ENCODE measurements around the gene GBF1.
"Not testable (repeated sequence)": the region's sequence is repeated elsewhere in the genome, so short reads cannot be mapped to it uniquely, and the experiment has no call there.

The GBF1 gene

DNA sequence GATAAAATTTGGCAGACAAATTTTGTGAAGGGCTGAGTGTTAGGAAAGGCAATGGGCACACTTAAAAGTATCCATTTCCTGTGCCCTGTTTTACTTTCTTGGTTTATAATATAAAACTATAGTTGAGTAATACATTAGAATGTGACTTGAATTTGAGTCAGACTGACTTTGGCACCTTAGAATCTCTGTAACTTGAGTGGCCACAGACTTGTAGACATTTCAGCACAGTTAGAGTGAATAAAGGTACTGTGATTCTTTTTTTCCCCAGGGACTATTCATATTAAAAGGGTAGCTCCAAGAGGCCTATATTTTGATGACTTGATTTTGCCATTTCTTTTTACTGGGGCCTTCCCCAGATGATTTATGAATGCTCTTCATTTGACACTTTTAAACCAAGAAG, 22.4 kb downstream of the GBF1 start:
- DNase-seq (ENCODE audit: low spot score) = no peak

DNA sequence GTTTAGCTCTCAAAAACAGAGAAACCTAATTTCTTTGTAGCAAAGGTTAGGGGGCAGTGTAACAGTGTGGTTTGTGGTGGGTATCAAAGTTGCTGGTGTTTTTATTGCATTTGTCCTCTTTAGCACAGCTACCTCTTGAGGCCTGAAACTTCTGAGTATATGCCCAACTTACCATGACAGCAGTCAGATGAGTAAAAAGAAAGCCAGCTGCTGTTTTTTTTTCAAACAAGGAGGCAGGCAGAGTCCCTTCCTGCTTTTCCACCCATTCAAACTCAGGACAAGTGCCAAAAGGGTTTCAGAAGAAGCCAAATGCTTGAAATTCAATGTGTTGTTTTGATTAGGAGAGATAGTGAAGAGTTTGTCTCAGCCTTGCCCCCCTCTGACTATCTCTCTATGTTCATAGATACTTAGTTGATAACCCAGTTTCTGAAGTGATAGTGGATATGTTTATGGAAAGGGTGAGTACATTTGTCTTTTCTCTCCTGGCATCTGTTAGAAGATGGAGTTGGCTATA, 23.1 kb downstream of the GBF1 start:
- DNase-seq (ENCODE audit: low spot score) = no peak

DNA sequence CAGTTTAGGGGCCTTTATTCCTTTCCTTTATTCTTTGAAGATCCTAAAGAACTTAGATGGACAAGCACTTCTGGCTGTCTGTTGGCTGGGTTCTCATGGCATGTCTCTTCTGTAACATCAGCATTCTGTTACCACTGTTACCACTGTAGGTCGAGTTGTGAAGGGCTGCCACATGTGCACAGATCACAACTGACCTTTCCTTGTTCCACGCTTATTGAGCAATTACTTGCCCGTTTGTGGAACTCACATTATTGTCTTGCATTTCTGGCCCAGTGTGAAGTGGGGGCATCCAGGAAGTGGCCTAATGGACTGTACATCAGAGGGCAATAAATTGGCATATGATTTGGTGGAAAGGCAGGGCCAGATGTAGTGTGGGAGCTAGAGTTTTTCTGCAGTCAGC, 23.7 kb downstream of the GBF1 start:
- no peak for DNase-seq (ENCODE audit: low spot score)

DNA sequence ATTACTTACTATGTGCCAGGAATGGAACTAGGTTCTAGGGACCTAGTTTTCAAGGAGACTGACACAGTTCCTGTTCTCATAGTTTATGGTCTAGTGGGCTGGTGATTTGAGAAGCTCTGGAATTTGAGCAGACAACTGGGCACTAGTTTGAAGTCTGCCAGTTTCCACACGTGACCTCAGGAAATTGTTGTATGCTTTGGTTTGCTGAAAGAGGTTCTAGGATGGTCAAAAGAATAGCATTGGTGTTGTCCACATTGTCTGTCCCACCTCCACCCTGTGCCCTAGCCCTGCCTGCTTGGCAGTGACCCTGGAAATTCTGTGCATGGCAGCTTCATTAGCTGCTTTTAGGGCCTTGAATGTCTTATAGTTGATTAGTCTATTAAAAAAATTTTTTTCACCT, 28.7 kb downstream of the GBF1 start:
- DNase-seq (ENCODE audit: low spot score) = no peak

DNA sequence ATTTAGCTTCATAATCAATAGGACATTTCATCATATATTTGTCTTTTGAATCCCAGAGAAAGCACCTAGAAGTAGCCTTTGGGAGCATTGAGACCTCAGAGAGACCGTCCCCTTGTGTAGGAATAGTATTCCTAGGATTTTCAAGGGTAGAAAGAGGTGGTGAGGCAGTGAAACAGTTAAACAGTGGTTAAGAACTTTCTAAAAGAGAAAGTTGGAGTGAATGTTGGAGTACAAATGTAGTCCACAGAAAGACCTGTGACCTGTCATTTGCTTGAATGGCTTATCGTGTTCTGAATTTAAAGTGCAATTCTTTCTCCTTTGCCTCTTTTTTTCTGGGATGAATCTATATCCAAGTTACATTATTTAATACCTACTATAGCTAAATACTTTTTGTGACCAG, 30.0 kb downstream of the GBF1 start:
- no peak for DNase-seq (ENCODE audit: low spot score)

DNA sequence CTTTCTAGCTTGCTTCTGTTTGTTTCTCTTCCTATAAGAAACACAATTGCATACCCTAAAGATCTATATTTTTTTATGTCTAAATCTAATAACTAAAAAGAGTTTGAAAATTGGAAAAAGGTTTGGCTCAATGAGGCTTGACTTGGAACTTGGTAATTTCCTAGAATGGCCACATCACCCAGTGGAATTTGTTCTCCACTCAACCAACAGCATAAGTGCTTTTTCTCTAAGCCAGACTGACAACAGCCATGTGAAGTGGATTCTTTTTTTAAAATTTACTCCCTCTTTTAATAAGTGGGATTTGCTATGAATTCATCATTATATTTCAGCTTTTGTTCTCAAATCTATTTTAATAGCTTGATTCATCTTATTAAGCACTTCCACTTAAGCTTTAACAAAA, 33.8 kb downstream of the GBF1 start:
- DNase-seq (ENCODE audit: low spot score) = no peak

DNA sequence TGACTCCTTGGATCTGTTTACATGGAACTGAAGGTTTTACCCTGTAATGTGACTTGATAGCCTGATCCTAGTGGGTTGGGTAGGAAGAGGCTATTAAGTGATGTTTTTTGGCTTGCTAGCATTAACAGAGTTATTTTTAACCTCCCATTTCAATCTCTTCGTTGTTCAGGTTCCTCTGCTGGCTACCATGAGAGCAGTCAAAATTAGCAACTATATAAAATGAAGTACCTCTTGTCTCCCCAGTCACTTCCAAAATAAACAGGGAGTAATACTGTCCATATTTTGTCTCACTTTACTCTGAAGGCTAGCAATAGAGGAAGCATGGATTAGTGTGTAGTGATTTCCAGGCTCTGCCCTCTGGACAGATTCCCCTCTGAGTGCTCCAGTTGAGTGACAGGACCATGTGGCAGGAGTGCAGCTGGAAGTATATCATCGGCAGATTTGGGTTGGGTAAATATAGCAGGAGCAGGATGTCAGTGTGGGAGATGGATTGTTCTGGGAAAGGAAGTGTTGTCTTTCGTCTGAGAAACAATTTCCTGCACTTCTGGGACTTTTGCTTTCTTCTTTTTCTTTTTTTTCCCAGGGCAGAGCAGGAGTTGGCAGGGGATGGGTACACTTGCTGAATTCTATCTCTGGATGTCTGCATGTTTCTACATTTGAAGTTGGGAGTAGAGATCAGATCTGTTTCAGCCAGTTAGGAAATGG, 35.2 kb downstream of the GBF1 start:
- DNase-seq (ENCODE audit: low spot score) = no peak

DNA sequence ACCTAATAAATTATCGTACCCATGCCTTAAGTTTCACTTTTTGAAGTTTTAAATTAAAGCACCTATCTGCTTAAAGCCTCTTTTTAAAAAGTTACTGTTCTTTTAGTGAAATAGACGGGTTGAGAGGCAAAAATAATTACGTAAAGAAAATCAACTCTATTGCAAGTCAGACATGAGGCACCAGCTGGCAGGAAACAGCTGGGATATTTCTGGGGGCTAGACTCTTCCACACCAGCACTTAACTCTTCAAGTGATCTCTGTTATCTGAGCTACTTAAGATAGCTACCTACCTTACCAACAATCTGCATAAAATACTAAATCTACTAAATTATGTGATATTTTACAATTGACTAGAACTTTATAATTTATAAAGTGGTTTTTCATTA, 35.8 kb downstream of the GBF1 start:
- no peak for DNase-seq (ENCODE audit: low spot score)

DNA sequence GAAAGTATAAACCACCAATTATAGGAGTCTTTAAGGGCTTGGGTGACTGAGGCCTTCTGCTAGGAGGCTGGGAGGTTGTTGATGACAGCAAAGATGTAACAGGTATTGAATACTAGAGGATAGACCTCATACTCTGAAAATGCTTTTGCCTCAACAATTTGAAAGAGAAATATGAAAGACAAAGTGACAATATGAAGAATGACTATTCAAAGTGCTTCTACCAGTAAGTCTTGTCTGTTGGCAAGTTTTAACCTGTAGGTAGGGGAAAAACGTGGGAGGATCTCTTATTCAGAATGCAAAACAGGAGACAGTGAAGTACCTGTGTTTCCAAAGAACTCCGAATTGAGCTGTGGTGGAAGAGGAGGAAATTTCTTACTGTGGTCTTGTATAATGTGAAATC, 38.2 kb downstream of the GBF1 start:
- no peak for DNase-seq (ENCODE audit: low spot score)

DNA sequence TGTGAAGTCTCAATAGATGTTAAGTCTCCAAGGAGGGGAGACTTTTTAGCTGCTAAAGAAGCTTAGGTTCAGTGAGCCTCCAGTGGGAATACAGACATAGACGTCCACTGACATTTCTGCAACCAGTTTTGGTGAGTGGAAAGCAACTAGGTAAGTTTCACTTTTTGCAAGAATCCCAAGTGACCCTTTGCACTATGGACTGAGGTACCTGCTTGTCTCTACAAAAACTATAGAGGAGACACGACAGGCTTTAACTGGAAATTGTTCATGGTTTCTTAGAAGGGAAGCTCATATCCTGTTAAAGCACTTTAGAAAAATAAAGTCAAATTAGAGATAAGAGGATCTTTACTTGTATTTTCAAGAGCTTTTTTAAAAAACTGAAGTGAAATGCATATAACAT, 38.6 kb downstream of the GBF1 start:
- DNase-seq (ENCODE audit: low spot score) = no peak

DNA sequence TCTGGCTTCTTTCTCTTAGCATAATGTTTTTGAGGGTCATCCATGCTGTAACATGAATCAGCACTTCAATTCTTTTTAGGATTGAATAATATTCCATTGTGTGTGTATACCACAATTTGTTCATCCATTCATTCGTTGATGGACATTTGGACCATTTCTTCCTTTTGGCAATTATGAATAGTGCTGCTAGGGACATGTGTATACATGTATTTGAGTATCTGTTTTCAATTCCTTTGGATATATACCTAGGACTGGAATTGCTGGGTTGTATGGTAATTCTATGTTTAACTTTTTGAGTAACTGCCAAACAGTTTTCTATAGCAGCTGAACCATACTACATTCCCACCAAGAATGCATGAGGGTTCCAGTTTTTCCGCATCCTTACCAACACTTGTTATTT, 39.2 kb downstream of the GBF1 start:
- no peak for DNase-seq (ENCODE audit: low spot score)

DNA sequence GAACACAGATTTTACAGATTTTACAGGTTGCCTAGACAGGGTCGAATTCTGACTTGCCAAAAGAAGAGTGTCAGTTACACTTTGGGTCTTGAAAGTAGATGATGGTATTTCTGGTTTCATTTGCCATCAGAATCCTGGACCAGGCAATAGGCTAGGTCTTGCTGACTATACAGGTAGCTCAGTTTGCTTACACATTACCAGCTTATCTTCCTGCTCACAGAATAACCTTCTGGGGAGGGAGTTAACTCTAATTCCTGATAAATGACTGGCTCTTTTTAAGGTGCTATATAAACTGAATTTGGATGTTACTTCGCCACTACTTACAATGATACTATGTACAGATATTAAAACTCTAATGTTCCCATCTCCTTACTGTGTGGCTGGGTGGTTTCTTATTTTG, 39.8 kb downstream of the GBF1 start:
- no peak for DNase-seq (ENCODE audit: low spot score)

DNA sequence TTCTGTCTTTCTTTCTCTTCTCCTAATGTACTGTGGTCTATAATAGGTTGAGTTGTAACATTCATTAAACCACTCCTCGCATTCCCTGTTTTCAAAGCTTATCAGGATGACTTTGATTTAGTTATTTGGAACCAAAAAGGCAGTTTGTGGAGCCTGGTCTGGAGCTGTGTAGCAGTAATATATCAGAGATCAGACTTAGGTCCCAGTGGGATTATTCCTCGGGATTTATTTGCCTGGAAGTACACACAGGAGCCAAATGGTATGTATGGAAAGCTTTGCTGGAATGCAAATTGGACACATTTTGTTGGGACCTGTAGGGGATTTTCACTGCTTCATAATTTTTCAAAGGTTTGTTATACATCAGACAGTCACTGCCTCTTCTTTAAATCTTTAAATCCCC, 40.9 kb downstream of the GBF1 start:
- DNase-seq (ENCODE audit: low spot score) = peak; percentile 20

DNA sequence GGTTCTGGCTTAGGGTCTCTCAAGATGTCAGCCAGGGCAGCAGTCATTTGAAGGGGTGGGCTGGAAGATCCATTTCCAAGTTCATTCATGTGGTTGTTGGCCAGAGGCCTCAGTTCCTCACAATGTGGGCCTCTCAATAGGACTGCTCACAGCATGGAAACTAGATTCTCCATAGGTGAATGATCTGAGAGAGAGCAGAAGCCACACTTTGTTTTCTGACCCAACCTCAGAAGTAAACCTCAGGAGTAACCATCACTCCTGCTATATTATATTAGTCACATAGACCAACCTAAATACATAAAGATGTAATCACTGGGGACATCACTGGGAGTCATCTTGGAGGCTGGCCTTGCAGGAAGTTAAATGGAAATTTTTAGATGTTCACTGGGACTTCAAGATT, 42.2 kb downstream of the GBF1 start:
- no peak for DNase-seq (ENCODE audit: low spot score)

DNA sequence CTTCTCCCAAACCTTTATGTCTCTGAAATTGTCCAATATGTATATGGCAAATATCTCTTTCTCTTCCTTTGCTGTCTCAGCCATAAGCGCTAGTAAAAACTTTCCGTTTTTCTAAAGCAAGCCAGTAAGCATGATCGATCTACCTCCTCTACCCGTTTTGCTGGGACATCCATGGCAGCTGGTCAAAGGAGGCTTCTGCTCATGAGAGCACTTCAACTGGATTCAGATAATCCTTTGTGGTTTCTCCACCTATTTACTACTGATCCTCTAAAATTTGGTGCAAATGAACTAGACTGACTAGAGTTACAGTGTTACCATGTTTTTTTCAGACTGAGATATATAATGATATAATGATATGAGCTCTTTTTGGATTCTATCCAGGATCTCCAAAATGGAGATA, 42.7 kb downstream of the GBF1 start:
- no peak for DNase-seq (ENCODE audit: low spot score)

DNA sequence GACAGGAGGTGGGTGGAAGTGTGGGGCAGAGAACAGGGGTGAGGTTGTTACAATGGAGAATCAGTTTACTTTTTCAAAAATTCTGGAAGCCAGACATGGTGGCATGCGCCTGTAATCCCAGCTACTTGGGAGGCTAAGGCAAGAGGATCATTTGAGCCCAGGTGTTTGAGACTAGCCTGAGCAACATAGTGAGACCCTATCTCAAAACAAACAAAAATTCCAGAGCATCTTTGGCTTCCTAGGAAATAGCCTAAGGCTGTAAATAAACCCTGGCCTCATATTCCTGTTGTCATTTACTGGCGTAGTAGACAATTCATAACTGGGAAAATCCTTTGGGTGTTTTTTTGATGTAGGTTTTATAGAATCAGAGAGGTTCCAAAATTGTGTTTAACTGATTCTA, 44.0 kb downstream of the GBF1 start:
- no peak for DNase-seq (ENCODE audit: low spot score)

DNA sequence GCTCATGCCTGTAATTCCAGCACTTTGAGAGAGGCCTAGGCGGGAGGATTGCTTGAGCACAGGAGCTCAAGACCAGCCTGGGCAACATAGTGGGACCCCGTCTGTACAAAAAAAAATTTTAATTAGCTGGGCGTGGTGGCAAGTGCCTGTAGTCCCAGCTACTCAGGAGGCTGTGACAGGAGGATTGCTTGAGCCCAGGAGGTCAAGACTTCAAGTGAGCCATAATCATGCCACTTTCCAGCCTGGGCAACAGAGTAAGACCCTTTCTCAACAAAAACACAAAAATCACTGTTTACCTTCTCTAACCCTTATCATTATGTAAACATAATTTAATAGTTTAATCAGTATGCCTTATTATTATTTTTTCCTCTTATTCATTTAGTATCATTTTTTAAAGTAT, 44.5 kb downstream of the GBF1 start:
- DNase-seq (ENCODE audit: low spot score) = no peak

DNA sequence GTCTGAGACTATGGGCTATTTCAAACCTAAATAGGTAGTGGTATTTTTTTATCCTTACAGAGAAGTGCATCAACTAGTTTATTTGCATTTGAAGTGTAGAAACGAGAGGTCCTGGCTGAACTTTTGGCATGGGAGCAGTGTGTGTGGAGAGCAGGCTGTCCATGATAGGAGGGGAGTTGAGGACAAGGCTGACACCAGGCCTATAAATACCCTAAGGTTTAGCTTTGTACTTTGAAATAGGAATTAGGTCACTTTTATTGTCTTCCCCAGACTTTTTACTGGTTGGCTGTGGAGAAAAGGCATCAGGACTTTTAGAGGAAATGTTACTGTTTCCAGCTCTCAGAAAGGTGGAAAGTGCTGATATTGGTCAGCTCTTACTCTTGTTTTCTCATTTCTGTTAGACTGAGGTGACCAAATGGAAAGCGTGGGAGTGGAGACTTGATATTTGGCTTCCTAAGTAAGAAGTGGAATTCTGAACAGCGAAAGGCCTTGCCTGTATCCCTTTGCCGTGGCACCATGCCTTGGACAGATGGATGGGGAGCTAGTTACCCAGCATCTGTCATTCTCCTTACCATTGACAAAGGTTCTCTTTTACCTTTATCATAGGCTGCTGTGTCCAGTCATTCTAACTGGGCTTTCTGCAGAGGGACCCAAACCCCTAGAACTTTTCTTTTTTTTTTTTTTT, 46.0 kb downstream of the GBF1 start:
- no peak for DNase-seq (ENCODE audit: low spot score)

DNA sequence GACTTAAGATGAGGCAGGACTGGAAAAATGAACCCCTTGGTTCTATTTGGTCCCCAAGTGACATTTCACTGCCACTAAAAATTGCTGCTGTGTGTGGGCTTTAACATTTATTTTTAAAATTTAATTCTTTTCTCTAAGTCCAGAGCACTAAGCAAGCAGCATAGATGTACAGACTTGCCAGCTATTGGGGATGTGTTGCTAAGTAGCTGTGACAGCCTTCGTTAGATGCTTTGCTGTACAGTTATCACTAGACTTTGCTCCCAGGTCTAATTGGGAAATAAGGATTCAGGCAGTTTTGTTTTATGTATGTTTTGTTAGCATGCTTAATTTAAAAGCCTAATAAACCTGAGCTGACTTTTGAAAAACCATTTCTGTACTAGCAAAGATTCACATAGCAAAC, 51.8 kb downstream of the GBF1 start:
- DNase-seq (ENCODE audit: low spot score) = no peak

DNA sequence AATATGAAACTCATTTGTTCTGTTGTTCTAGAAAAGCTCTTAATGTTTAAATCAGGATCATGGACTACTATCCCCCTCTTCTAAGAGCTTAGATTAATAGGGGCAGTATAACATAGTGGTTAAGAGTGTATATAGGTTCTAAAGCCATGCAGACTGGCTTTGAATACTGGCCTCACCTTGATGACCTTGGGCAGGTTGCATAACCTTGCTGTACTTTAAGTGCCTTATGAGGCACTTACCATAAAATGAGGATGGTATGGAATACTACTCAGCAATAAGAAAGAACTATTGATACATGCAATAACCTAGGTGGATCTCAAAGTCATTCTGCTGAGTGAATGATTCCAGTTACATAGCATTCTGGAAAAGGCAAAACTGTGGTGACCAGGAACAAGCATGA, 53.6 kb downstream of the GBF1 start:
- no peak for DNase-seq (ENCODE audit: low spot score)

DNA sequence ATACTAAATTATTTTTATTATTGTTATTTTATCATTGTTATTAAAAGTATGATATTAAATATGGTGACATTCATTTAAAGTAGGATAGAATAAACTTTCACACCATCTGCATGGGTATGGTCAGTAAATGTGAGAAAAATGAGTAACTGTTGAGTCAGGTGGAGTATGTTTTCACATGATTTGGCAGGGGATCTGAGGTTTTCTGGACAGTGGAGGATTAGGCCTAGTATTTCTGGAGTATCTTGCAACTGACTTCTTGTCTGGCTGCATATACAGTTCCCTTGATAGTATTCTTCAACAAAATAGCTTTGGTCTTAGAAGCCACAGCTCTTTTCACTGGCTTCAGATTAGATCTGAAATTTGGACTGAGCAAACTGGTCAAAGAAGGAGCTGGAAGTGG, 54.5 kb downstream of the GBF1 start:
- DNase-seq (ENCODE audit: low spot score) = no peak

DNA sequence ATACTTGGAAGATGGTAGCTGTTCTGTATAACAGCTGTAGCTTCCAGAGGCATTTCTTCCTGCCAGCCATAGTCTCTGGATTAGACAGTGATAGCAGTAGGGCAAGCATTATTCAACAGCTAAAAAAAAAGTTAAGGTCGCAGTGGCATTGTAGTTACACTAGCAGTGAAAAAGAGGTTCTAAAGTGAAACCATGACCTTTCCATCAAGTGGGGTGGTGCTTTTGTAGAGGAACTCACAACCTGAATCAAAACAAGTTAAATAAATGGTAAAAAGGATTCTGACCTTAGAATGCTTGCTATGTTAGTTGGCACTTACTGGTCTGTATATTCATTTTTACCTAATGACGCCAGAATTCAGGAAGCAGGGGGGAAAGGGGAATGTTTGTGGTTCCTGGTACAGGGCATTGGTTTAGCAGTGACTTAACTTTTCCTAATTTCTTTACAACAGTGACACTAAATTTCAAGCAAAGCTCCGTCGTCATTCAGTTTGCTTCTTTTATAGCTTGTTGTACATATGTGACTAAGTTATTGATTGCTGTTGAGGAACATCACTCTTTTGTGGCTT, 55.0 kb downstream of the GBF1 start:
- no peak for DNase-seq (ENCODE audit: low spot score)

DNA sequence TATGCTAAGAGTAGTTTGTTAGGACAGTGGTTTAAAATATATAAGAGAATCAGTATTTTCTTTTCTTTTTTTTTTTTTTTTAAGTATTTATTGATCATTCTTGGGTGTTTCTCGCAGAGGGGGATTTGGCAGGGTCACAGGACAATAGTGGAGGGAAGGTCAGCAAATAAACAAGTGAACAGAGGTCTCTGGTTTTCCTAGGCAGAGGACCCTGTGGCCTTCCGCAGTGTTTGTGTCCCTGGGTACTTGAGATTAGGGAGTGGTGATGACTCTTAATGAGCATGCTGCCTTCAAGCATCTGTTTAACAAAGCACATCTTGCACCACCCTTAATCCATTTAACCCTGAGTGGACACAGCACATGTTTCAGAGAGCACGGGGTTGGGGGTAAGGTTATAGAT, 55.6 kb downstream of the GBF1 start:
- DNase-seq (ENCODE audit: low spot score) = not testable (repeated sequence)

DNA sequence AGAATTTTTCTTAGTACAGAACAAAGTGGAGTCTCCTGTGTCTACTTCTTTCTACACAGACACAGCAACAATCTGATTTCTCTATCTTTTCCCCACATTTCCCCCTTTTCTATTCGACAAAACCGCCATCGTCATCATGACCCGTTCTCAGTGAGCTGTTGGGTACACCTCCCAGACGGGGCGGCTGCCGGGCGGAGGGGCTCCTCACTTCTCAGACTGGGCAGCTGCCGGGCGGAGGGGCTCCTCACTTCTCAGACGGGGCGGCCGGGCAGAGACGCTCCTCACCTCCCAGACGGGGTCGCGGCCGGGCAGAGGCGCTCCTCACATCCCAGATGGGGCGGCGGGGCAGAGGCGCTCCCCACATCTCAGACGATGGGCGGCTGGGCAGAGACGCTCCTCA, 56.0 kb downstream of the GBF1 start:
- DNase-seq (ENCODE audit: low spot score) = not testable (repeated sequence)
